OCI-LY1 (cell line): ENCODE data around the gene SPHK2.

ENCODE experiments used
- EZH2 ChIP-seq: fragments of 200-600 bp; sonication (generic), shearing (Covaris generic); IDR thresholded peaks from 2 replicates; pipeline ENCODE4 v1.8.0; 2017; ENCODE audit warnings: borderline replicate concordance, mixed run types, mild to moderate bottlenecking, antibody characterized with exemption, low read length, moderate library complexity, mixed read lengths
- TF ChIP-seq, protein P1 (sequence below): fragments of 200-600 bp; sonication (generic), shearing (Covaris generic); IDR thresholded peaks from 2 replicates; pipeline ENCODE4 v1.5.1; 2017; ENCODE audit warnings: mild to moderate bottlenecking, antibody characterized with exemption, low read length, moderate library complexity, mixed read lengths

- TF ChIP-seq, protein P1, sequence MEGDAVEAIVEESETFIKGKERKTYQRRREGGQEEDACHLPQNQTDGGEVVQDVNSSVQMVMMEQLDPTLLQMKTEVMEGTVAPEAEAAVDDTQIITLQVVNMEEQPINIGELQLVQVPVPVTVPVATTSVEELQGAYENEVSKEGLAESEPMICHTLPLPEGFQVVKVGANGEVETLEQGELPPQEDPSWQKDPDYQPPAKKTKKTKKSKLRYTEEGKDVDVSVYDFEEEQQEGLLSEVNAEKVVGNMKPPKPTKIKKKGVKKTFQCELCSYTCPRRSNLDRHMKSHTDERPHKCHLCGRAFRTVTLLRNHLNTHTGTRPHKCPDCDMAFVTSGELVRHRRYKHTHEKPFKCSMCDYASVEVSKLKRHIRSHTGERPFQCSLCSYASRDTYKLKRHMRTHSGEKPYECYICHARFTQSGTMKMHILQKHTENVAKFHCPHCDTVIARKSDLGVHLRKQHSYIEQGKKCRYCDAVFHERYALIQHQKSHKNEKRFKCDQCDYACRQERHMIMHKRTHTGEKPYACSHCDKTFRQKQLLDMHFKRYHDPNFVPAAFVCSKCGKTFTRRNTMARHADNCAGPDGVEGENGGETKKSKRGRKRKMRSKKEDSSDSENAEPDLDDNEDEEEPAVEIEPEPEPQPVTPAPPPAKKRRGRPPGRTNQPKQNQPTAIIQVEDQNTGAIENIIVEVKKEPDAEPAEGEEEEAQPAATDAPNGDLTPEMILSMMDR = no peak
- TF ChIP-seq EZH2 = no peak
Observed at GRCh38 chr19:48650974-48651682, 31.8 kb downstream of the SPHK2 start.
